HG02852 (cell line): ENCODE results near the gene TM7SF3.

Experiments
- ATAC-seq: cut with Tn5 transposase; IDR thresholded peaks from one replicate; pipeline ENCODE4 v1.9.1; 2021; ENCODE audit warnings: mild to moderate bottlenecking, moderate library complexity; ENCODE audit not compliant: unreplicated experiment

TM7SF3 gene

DNA sequence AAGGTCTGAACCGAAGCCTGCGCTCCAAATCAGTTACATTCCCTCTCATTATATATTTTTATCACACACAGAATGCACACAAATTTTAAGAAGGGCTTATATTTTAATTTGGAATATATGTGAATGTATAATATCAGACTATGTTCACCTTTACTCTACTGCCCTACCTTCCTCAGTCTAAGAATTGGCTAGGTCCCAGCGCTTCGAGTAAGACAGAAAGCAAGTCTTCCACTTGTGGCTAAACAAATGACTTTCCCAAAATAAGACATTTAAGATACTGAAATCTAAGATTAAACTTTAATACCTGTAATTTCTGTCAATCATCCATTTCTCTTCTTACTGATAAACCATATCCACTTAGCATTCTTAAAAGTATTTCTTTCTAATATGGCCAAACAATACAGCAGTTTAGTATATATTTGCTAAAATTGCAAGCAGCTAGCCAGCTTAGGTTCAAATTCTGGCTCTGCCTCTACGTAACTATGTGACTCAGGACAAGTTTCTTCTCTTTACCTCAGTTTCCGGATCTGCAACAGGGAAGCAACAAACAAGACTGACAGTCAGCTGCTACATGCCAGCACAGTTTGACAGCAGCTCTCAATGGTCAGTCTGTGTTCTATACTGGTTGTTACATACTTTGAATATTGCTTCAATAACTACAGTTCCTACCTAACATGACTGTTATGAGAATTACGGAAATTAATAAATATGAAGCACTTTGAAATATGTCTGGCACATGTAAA is 78.4 kb downstream of the TM7SF3 start:
- no peak for ATAC-seq

DNA sequence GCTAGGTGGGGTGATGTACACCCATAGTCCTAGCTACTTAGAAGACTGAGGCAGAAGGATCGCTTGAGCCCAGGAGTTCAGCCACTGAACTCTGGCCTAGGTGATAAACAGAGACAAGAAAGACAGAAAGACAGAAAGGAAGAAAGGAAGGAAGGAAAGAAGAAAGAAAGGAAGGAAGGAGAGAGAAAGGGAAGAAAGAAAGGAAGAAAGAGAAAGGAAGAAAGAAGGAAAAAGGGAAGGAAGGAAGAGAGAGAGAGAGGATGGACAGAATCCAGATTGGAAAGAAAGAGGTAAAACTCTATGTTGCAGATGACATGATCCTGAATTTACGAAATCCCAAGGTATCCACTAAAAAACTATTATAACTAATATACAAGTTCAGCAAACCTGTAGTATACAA is 84.6 kb downstream of the TM7SF3 start:
- no peak for ATAC-seq

DNA sequence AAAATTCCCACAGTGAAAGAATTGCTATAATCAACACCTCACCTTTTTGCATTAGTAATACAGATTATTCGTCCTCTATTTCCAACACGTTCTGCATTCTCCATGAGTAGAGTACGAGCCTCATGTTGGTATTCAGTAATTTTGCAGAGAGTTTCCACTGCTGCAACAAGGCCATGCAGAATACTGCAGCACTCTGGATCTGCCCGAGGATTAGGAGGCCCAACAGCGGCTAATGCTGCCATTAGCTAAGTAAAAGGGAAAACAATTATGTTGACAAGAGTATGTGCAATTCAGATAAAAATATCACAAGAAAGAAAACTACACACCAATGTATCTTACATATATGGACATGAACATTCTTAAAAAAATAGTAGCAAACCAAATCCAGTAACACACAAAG is 85.5 kb downstream of the TM7SF3 start:
- ATAC-seq: no peak
